Neural progenitor cell (in vitro differentiated cells): ENCODE data around the gene ULK4. TPM values are rescaled to one million over a fixed set of nuclear protein-coding genes. Genes with fewer than 3 reads are reported as not detected.

ENCODE experiments used
- DNase-seq: peaks from one replicate; pipeline ENCODE4 v3.0.0-alpha.2; 2016; ENCODE audit warnings: low spot score
- H2AFZ ChIP-seq: fragments of 200-600 bp; sonication (generic); replicated peaks from 2 replicates; pipeline ENCODE4 v1.6.1; 2016; ENCODE audit warnings: antibody characterized with exemption
- H3F3A ChIP-seq: fragments of 200-600 bp; sonication (generic); 2 replicates; pipeline ENCODE4 v1.6.1; 2016; ENCODE audit warnings: antibody characterized with exemption, low read depth
- H3K27ac ChIP-seq: fragments of 200-600 bp; sonication (generic); 2 replicates; pipeline ENCODE4 v1.5.1; 2016; ENCODE audit warnings: mild to moderate bottlenecking
- H3K27me3 ChIP-seq: fragments of 200-600 bp; sonication (generic); 2 replicates; pipeline ENCODE4 v1.6.1; 2016; ENCODE audit warnings: mild to moderate bottlenecking, moderate library complexity
- H3K36me3 ChIP-seq: fragments of 200-600 bp; sonication (generic); 2 replicates; pipeline ENCODE4 v1.5.1; 2016
- H3K4me1 ChIP-seq: fragments of 200-600 bp; sonication (generic); 2 replicates; pipeline ENCODE4 v1.6.1; 2016; ENCODE audit warnings: mixed run types
- H3K4me2 ChIP-seq: fragments of 200-600 bp; sonication (generic); 2 replicates; pipeline ENCODE4 v1.6.1; 2016
- H3K4me3 ChIP-seq: fragments of 200-600 bp; sonication (generic); 2 replicates; pipeline ENCODE4 v1.5.1; 2016
- H3K79me2 ChIP-seq: fragments of 200-600 bp; sonication (generic); 2 replicates; pipeline ENCODE4 v1.6.1; 2016; ENCODE audit warnings: low read depth
- H3K9ac ChIP-seq: fragments of 200-600 bp; sonication (generic); 2 replicates; pipeline ENCODE4 v1.6.1; 2016
- H3K9me3 ChIP-seq: fragments of 200-600 bp; sonication (generic); 2 replicates; pipeline ENCODE4 v1.5.1; 2016; ENCODE audit warnings: low read depth
- H4K20me1 ChIP-seq: fragments of 200-600 bp; sonication (generic); 2 replicates; pipeline ENCODE4 v1.6.1; 2016; ENCODE audit warnings: low read depth
- H3K27ac Mint-ChIP-seq: 3 replicates; pipeline ENCODE4 v1.8.0; 2021; ENCODE audit warnings: mixed read lengths
- H3K27me3 Mint-ChIP-seq: 2 replicates; pipeline ENCODE4 v1.8.0; 2022; ENCODE audit warnings: low read depth, mild to moderate bottlenecking, inconsistent platforms, moderate library complexity, mixed read lengths; ENCODE audit not compliant: insufficient read depth
- H3K36me3 Mint-ChIP-seq: 3 replicates; pipeline ENCODE4 v1.8.0; 2021; ENCODE audit warnings: mixed read lengths
- H3K4me1 Mint-ChIP-seq: 3 replicates; pipeline ENCODE4 v1.8.0; 2021; ENCODE audit warnings: mixed read lengths
- H3K4me3 Mint-ChIP-seq: 3 replicates; pipeline ENCODE4 v1.8.0; 2021; ENCODE audit warnings: mild to moderate bottlenecking, moderate library complexity, mixed read lengths
- H3K9me3 Mint-ChIP-seq: 3 replicates; pipeline ENCODE4 v1.8.0; 2020; ENCODE audit warnings: mixed read lengths
- EZH2 ChIP-seq: fragments of 200-600 bp; sonication (generic); IDR thresholded peaks from 2 replicates; pipeline ENCODE4 v1.6.1; 2017; ENCODE audit warnings: antibody characterized with exemption, mild to moderate bottlenecking, moderate library complexity
- EZH2phosphoT487 ChIP-seq: fragments of 200-600 bp; sonication (generic); IDR thresholded peaks from 2 replicates; pipeline ENCODE4 v1.6.1; 2017; ENCODE audit warnings: antibody characterized with exemption
- total RNA-seq: library from RNA; depleted of rRNA; stranded (reverse); fragments of >200 nt; gene quantifications from 2 replicates; pipeline ENCODE4 v1.2.3, GENCODE V29; 2015; ENCODE audit warnings: low replicate concordance
- TF ChIP-seq, protein P1 (sequence below): fragments of 200-600 bp; sonication (generic); IDR thresholded peaks from 2 replicates; pipeline ENCODE4 v1.5.1; 2017; ENCODE audit warnings: antibody characterized with exemption, mild to moderate bottlenecking

ULK4 gene
- total RNA-seq, 1 donor from 2014 or later = 33.0 TPM

DNA sequence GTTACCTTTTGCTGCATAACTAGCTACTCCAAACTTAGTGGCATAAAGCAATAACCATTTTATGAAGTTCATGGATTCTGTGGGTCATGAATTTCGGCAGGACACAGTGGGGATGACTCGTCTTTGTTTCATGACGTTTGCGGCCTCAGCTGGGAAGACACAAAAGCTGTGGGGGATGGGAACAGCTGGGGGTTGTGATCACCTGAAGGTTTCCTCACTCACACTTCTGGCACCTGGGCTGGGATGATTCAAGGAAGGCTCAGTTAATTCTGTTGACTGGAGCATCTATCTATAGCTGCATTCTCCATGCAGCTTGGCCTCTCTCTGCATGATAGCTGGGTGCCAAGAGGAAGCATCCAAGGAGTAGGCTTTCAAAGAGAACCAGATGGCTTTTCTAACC lies 332.8 kb downstream of the ULK4 start:
- Histone ChIP-seq H3K4me3 (no peak overlapping the region), H3K4me2 (no peak overlapping the region), H3K9ac (no peak overlapping the region), H2AFZ (no peak overlapping the region), H3K9me3 (no peaks in the 10 kb centered on the region), H3K36me3 (no peaks in the 10 kb centered on the region), H3K4me1 (no peaks in the 10 kb centered on the region), H3K27ac (no peak overlapping the region), H4K20me1 (no peaks in the 10 kb centered on the region), H3F3A (no peaks in the 10 kb centered on the region), H3K27me3 (no peaks in the 10 kb centered on the region), H3K79me2 (no peaks in the 10 kb centered on the region)
- Mint-ChIP-seq H3K9me3 (no peaks in the 10 kb centered on the region), H3K4me1 (no peaks in the 10 kb centered on the region), H3K27ac (no peak overlapping the region), H3K36me3 (no peaks in the 10 kb centered on the region), H3K4me3 (no peak overlapping the region), H3K27me3 (peaks cover 2% of the 10 kb centered on the region)
- TF ChIP-seq EZH2 = no peak
- TF ChIP-seq, protein P1, sequence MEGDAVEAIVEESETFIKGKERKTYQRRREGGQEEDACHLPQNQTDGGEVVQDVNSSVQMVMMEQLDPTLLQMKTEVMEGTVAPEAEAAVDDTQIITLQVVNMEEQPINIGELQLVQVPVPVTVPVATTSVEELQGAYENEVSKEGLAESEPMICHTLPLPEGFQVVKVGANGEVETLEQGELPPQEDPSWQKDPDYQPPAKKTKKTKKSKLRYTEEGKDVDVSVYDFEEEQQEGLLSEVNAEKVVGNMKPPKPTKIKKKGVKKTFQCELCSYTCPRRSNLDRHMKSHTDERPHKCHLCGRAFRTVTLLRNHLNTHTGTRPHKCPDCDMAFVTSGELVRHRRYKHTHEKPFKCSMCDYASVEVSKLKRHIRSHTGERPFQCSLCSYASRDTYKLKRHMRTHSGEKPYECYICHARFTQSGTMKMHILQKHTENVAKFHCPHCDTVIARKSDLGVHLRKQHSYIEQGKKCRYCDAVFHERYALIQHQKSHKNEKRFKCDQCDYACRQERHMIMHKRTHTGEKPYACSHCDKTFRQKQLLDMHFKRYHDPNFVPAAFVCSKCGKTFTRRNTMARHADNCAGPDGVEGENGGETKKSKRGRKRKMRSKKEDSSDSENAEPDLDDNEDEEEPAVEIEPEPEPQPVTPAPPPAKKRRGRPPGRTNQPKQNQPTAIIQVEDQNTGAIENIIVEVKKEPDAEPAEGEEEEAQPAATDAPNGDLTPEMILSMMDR = no peak
- no peak for DNase-seq

DNA sequence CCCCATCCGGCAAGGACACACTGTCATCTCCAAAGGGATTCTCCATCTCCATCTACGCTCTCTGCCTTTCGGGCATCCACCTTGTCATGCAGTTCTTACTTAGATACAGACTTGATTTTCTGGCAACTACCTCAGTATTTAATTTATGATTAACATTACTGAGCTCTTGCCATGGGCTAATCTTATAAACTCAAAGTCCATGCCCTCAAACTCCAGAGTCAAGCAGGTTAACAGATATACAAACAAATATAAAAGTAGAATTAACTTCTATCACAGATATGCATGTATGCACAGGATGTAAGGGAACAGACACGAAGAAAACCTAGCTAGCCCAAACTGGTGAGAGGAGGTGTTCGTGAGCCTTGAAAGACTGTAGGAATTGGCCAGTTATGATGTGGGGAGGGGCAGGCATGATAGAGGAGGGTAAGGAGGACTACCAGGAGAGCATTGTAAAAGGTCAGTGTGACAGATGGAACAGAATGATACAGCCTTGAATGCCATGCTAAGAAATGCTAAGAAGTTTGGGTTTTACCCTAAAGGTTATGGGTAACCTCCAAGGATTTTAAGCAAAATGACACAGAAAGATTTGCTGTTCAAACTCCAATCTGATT lies 334.3 kb downstream of the ULK4 start:
- H3K79me2 ChIP-seq = no peaks in the 10 kb centered on the region
- Mint-ChIP-seq H3K9me3 (no peaks in the 10 kb centered on the region), H3K4me1 (no peaks in the 10 kb centered on the region), H3K27ac (no peak overlapping the region), H3K4me3 (no peak overlapping the region), H3K27me3 (peaks cover 2% of the 10 kb centered on the region), H3K36me3 (no peaks in the 10 kb centered on the region)
- no peak overlapping the region for H3K4me3 ChIP-seq
- no peak overlapping the region for H3K9ac ChIP-seq
- no peaks in the 10 kb centered on the region for H3K9me3 ChIP-seq
- H3K4me1 ChIP-seq = no peaks in the 10 kb centered on the region
- H3K36me3 ChIP-seq = no peaks in the 10 kb centered on the region
- no peaks in the 10 kb centered on the region for H4K20me1 ChIP-seq
- no peaks in the 10 kb centered on the region for H3K27me3 ChIP-seq
- H3K27ac ChIP-seq = no peak overlapping the region
- H2AFZ ChIP-seq = no peak overlapping the region
- no peak overlapping the region for H3K4me2 ChIP-seq
- no peak for DNase-seq
- TF ChIP-seq EZH2 = no peak
- TF ChIP-seq EZH2phosphoT487 = no peak
- TF ChIP-seq, protein P1 = no peak
- H3F3A ChIP-seq = no peaks in the 10 kb centered on the region

DNA sequence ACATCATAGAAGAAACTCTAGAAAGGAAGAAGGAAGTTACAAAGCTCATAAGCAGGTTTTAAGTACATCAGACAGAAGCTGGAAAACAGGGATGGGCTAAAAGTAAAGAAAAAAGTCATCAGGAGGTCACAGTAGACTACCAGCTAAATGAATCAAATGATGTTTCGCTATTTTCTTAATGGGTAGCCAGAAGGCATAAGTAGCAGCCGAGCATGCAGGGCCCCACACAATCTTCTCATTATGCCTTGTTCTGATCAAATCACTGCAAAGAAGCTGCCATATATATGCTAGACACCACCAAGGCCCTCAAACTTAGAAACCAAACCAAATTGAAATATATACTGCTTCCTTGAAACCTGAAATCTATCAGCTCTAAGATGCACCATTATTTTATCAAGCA lies 349.1 kb downstream of the ULK4 start:
- no peaks in the 10 kb centered on the region for H3K36me3 ChIP-seq
- no peaks in the 10 kb centered on the region for H3K27me3 ChIP-seq
- H3K4me1 Mint-ChIP-seq = peaks cover 2% of the 10 kb centered on the region
- no peak overlapping the region for H3K4me3 Mint-ChIP-seq
- no peaks in the 10 kb centered on the region for H3K4me1 ChIP-seq
- H3K4me2 ChIP-seq = no peak overlapping the region
- H3K79me2 ChIP-seq = no peaks in the 10 kb centered on the region
- H3K4me3 ChIP-seq = no peak overlapping the region
- no peak for DNase-seq
- no peaks in the 10 kb centered on the region for H3K36me3 Mint-ChIP-seq
- H3K27ac Mint-ChIP-seq = no peak overlapping the region
- H3K9me3 ChIP-seq = no peaks in the 10 kb centered on the region
- no peaks in the 10 kb centered on the region for H3K9me3 Mint-ChIP-seq
- no peak overlapping the region for H2AFZ ChIP-seq
- no peak overlapping the region for H3K27ac ChIP-seq
- TF ChIP-seq EZH2 (no peak), EZH2phosphoT487 (no peak)
- TF ChIP-seq, protein P1 = no peak
- H3F3A ChIP-seq = no peaks in the 10 kb centered on the region
- no peaks in the 10 kb centered on the region for H4K20me1 ChIP-seq
- H3K9ac ChIP-seq = no peak overlapping the region
- H3K27me3 Mint-ChIP-seq = no peaks in the 10 kb centered on the region
